ENCODE data around the gene PDK4.
A peak's percentile ranks its signal among the peaks of the same experiment; 100 is the strongest.

Gene PDK4

DNA sequence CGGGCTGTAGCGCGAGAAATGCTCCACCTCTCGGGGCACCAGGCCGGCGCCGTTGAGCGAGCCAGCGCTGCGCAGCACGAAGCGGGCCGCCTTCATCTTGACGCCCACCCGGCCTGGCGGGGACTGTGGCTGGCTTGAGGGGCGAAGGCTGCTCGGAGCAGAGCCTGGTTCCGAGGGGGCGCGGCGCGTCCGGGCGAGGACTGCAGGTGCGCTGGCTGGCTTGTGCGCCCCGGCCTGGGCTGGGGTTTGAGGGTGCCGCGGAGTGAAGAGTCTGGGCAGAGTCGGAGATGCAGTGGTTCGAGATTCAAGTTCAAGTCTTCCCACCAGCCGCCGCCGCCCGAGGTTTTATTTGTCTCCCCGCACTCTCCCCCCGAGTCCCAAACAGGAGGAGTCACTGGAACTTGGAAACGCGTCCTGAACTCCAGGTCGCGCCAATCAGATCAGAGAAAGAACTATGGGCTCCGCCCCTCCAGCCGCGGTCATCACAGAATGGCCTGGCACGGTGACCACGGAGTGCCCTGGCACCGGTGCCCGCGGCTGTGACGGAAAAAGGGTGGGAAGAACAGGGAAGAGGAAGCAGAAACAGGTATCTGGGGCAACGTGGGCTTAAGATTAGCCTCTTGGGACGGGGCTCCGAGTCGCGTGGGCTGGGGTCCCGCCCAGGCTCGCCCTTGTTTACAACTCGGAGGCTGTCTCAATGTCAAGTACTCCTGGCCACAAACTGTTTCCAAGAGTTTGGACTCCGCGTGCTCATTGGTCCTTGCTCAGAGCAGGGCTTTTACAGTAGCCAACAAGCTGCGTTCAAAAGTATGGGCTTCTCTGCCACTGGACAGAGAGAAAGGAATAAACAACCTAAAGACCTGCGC lies at the start of gene PDK4:
Gene PDK4 (minus strand): TSS at position 319 of the 866 bp plus-strand sequence. CDS start 223 bp downstream, at position 96.
- DNase-seq (ENCODE audit: low read depth) = peak; percentile 62

- no peak for DNase-seq (ENCODE audit: low read depth)
These were observed 45.9 kb upstream of the PDK4 start for GRCh38 chr7:95642173-95642572.

- no peak for DNase-seq (ENCODE audit: low read depth)
These were observed 40.0 kb upstream of the PDK4 start for GRCh38 chr7:95636140-95636940.

DNA sequence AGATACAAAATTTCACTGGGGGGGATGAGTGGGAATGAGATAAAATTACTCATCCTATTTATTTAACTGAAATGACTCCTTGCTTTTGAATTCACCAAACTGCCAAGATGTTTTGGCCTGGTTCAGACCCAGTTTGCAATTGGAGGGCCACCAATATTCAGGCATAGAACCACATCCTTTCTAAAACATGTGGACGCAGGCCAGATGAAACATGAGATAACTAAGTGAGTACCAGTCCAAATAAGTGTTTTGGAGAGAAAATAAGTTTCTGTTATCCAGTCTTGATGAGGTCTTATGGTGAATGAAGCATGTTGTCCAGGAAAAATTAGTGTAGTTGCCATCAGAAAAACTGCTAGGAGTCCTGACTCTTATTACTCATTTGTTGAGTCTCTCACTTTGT lies 36.3 kb upstream of the PDK4 start:
- DNase-seq (ENCODE audit: low read depth) = no peak

DNA sequence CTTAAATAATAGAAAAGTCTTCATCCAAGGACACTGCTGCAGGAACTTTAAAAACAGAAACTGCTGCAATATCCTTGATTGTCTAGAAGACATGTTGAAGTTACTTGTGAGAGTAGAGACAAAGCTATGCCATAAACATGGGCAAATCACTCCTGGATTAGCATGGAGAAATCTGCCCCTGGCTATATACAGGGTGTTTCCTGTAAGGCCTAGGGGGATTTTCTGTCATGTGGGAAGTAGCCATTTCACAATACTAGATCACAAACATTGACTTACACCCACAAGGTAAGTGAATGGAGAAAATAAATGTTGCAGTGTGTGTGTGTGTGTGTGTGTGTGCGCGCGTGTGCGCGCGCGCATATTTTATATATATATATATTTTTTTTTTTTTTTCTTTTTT lies 35.2 kb upstream of the PDK4 start:
- no peak for DNase-seq (ENCODE audit: low read depth)

GRCh38 chr7:95630702-95631458 lies 34.6 kb upstream of the PDK4 start:
- no peak for DNase-seq (ENCODE audit: low read depth)

DNA sequence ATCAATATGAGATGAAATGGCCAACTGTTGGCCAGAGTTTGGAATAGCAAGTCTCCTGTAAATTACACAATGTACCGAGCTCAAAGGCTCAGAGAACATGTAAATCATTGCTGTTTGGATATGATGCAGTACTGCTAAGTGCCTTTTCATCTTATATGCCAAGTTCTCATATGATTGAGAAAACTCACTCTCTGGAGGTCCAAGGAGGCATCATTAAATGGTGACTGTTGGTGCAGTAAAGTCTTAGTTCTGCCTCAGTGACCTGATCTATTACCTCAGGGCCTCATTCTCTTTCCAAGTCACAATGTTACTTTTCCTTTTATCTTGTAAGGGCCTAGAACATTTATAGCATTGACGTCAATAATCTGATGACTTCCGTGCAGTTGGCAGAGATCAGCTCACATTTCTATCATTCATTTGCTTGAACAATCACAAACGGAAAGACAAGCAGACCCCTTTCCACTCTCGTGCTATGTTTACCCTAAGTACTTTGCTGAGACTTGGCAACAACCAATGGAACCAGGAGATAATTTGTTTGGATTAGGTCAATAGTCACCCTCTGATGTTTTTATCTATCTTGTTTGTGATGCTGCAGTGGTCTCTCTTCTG lies 32.6 kb upstream of the PDK4 start:
- no peak for DNase-seq (ENCODE audit: low read depth)

DNA sequence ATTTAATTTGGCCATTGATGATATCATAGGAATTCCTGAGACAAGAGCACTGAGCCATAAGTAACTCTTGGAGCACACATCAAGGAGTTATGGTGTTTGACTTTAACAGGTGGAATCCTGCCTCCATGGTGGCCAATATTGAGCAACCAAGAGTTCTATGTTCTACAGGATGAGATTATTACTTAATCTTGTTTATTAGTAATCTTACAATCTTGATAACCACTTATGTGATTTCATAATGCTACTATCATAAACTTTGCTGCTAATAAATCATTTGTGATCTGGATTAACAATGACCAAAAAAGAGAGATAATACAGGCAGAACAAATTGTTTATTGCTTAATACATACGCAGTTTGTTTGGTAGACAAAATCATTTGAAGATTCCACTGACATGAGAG lies 27.5 kb upstream of the PDK4 start:
- DNase-seq (ENCODE audit: low read depth) = no peak

DNA sequence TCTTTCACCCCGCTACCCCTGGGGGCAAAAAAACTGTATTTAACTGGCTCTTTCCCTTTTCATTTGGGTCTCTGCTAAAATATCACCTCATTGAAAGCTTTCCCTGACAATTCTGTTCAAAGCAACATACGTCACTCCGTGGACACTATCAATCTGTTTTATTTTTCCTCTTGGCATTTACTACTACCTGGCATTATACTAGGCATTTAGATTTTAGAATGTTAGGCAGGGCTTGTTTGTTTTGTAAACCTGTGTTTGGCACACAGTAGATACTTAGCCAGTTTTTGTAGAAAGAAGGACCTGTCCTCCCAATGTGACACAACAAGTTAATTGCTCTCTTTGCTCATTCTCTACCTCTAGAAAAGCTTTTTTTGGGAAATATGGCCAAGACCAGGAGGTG lies 26.5 kb upstream of the PDK4 start:
- DNase-seq (ENCODE audit: low read depth) = no peak

- DNase-seq (ENCODE audit: low read depth) = no peak
These were observed 25.8 kb upstream of the PDK4 start for GRCh38 chr7:95622001-95622549.

GRCh38 chr7:95621404-95621803 lies 25.1 kb upstream of the PDK4 start:
- DNase-seq (ENCODE audit: low read depth) = no peak

- no peak for DNase-seq (ENCODE audit: low read depth)
These were observed 24.3 kb upstream of the PDK4 start for GRCh38 chr7:95620631-95621030.

DNA sequence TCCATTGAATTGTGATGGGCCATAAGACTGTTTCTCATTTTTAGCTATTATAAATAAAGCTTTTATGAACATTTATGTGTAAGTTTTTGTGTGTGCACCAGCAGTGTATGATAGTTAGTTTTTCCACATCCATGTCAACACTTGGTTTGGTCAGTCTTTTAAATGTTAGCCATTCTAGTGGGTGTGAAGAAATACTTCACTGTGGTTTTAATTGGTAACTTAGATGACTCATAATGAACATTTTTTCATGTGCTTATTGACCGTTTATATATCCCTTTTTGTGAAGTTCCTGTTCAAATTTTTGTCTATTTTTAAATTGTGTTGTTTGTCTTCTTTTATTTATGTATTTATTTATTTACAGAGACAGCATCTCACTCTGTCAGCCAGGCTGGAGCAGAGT lies 23.6 kb upstream of the PDK4 start:
- no peak for DNase-seq (ENCODE audit: low read depth)

DNA sequence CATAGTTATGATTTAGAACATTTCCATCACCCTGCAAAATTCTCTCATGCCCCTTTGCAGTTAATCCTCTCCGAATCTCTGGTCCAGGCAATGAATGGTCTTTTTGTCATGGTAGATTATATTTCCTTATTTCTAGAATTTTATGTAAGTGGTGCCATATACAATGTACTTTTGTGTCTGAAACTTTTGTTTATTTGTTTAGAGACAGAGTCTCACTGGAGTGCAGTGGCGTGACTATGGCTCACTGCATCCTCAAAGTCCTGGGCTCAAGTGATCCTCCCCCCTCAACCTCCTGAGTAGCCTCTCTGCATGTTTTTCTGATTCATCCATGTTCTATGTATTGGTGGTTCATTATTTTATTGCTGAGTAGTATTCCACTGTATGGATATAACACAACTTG lies 23.2 kb upstream of the PDK4 start:
- no peak for DNase-seq (ENCODE audit: low read depth)

- DNase-seq (ENCODE audit: low read depth) = no peak
These were observed 18.2 kb upstream of the PDK4 start for GRCh38 chr7:95614442-95614940.

DNA sequence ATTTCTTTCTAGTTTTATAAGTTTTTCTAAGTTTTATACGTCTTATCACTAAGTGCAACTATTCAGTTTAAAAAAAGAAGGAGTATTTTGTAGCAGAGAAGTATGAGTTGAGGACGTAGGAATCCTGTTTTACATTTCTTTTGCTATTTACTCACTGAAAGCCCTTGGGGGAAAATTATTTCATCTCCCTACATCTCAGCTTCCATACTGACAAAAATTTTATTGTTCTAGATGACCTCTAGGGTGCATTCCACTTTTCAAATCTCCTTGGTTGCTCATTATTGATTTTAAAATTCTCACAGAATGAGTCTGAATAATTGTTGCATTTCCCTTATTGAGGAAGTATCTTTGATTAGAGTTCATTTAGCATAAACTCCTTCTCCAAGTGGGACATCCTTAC lies 14.9 kb upstream of the PDK4 start:
- DNase-seq (ENCODE audit: low read depth) = no peak

DNA sequence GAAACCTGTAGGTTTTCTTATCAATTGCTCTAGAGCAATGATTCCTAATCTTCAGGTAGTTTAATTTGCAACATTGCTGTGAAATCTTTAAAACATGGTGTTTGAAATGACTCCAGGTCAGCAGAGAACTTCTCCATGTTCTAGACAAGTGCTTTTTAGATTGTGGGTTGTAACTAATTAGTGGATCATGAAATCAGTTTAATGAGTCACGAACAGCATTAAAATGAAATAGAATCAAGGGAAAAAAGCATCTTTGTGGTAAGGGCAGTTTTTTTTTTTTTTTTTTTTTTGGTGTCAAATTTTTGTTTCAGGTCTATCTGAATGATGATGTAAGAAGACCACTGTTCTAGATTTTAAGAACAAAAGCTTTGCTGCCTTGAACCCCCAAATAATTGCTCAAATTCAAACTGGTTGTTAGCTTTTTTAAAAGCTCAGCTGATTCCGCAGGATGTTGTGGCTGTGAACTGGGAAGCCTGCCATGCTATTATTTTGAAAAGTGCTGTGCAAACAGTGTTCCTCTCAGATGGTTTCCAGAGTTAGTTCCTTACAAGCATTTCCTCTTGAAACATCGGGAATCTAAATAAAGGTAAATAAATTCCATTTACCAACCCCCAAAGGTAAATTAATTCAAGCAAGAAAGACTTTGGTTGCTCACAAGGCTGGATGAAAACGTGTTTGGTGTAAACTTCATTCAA lies 13.1 kb upstream of the PDK4 start:
- peak; percentile 55 for DNase-seq (ENCODE audit: low read depth)

- peak; percentile 99 for DNase-seq (ENCODE audit: low read depth)
These were observed 12.2 kb upstream of the PDK4 start for GRCh38 chr7:95608359-95609173.

DNA sequence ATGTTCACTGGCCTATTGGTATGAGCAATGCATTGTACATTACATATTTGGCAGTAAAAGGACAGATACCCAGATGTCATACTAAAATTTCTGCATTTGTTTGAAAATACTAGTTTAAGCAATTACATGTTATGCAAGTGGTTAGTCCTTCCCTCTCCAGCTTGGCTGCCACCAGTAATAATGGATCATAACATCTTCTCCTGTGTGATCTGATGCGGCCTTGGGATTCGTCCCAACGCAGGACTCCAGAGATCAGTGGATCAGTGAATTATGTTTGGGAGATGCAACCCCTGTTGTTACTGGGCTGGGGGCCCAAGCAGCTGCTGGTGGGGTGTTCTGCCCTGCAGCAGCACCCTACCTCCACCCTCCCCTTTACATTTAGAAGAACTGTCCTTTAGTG lies 11.2 kb upstream of the PDK4 start:
- DNase-seq (ENCODE audit: low read depth) = no peak

DNA sequence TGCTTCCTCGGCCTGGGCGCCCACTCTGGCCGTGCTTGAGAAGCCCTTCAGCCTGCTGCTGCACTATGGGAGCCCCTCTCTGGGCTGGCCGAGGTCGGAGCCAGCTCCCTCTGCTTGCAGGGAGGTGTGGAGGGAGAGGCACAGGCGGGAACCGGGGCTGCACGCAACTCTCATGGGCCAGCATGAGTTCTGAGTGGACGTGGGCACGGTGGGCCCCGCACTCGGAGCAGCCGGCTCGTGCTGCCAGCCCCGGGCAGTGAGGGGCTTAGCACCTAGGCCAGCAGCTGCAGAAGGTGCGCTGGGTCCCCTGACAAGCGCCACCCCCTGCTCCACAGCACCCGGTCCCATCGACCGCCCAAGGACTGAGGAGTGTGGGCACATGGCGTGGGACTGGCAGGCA lies 9.0 kb upstream of the PDK4 start:
- no peak for DNase-seq (ENCODE audit: low read depth)

Measured in GM04504 (cell line).